Measurements from ENCODE around the gene SPINK13.

The SPINK13 gene

GRCh38 chr5:148237785-148238417 is 30.7 kb upstream of the SPINK13 start:
- Histone ChIP-seq H3K4me3 (ENCODE audit: low read depth, low read length) (no peak overlapping the region), H3K27me3 (peaks cover 5% of the 10 kb centered on the region; the same call in 1 of the 2 replicates), H3K9me3 (no peaks in the 10 kb centered on the region), H3K4me1 (no peaks in the 10 kb centered on the region), H3K36me3 (no peaks in the 10 kb centered on the region)
- TF ChIP-seq CTCF (IDR thresholded peaks at IDR 0.05; ENCODE audit: low read depth, low read length): no peak
- DNase-seq: no peak

GRCh38 chr5:148238418-148238794 is 30.2 kb upstream of the SPINK13 start, which contains the start of gene MARCOL:
Gene MARCOL, plus strand, starts transcription at chr5:148238525. Its CDS starts 73 bp downstream, at chr5:148238598.
- H3K27me3 ChIP-seq: peaks cover 5% of the 10 kb centered on the region; the same call in 1 of the 2 replicates
- no peak for DNase-seq
- H3K9me3 ChIP-seq: no peaks in the 10 kb centered on the region
- TF ChIP-seq CTCF (IDR thresholded peaks at IDR 0.05; ENCODE audit: low read depth, low read length): no peak
- H3K4me1 ChIP-seq: no peaks in the 10 kb centered on the region
- no peaks in the 10 kb centered on the region for H3K36me3 ChIP-seq
- no peak within 1 kb of the TSS for H3K4me3 ChIP-seq (ENCODE audit: low read depth, low read length)

- TF ChIP-seq CTCF (IDR thresholded peaks at IDR 0.05; ENCODE audit: low read depth, low read length): no peak
- no peak overlapping the region for H3K4me3 ChIP-seq (ENCODE audit: low read depth, low read length)
- no peaks in the 10 kb centered on the region for H3K27me3 ChIP-seq
- no peaks in the 10 kb centered on the region for H3K4me1 ChIP-seq
- no peaks in the 10 kb centered on the region for H3K36me3 ChIP-seq
- no peaks in the 10 kb centered on the region for H3K9me3 ChIP-seq
- no peak for DNase-seq
Observed at GRCh38 chr5:148248894-148249293, 19.7 kb upstream of the SPINK13 start.

GRCh38 chr5:148255456-148255855 is 13.1 kb upstream of the SPINK13 start:
- TF ChIP-seq CTCF (IDR thresholded peaks at IDR 0.05; ENCODE audit: low read depth, low read length): no peak

GRCh38 chr5:148259288-148259687 is 9.3 kb upstream of the SPINK13 start:
- H3K9me3 ChIP-seq: no peaks in the 10 kb centered on the region
- no peaks in the 10 kb centered on the region for H3K27me3 ChIP-seq
- H3K4me1 ChIP-seq: no peaks in the 10 kb centered on the region
- H3K4me3 ChIP-seq (ENCODE audit: low read depth, low read length): no peak overlapping the region
- H3K36me3 ChIP-seq: no peaks in the 10 kb centered on the region
- no peak for DNase-seq
- no peak for TF ChIP-seq CTCF (IDR thresholded peaks at IDR 0.05; ENCODE audit: low read depth, low read length)

More at GRCh38 chr5:148255456-148255855, 13.1 kb upstream of the SPINK13 start:
- no peak for DNase-seq
- no peaks in the 10 kb centered on the region for H3K9me3 ChIP-seq
- H3K4me3 ChIP-seq (ENCODE audit: low read depth, low read length): no peak overlapping the region
- H3K36me3 ChIP-seq: no peaks in the 10 kb centered on the region
- no peaks in the 10 kb centered on the region for H3K27me3 ChIP-seq
- no peaks in the 10 kb centered on the region for H3K4me1 ChIP-seq

- Histone ChIP-seq H3K4me1 (no peaks in the 10 kb centered on the region), H3K4me3 (ENCODE audit: low read depth, low read length) (no peak overlapping the region), H3K27me3 (no peaks in the 10 kb centered on the region), H3K9me3 (no peaks in the 10 kb centered on the region), H3K36me3 (no peaks in the 10 kb centered on the region)
- no peak for TF ChIP-seq CTCF (IDR thresholded peaks at IDR 0.05; ENCODE audit: low read depth, low read length)
- DNase-seq: no peak
Observed at GRCh38 chr5:148261221-148261620, 7.4 kb upstream of the SPINK13 start.

Data from BE2C (cell line).